Osteocyte (in vitro differentiated cells): ENCODE results near the gene SMAD5. TPM values are rescaled to one million over a fixed set of nuclear protein-coding genes. Genes with fewer than 3 reads are reported as not detected.
A peak's percentile ranks its signal among the peaks of the same experiment; 100 is the strongest.

ENCODE experiments used
- DNase-seq: peaks from one replicate; pipeline ENCODE4 v3.0.0; 2021; ENCODE audit warnings: mixed read lengths; ENCODE audit not compliant: unreplicated experiment; ENCODE audit errors: extremely low spot score
- H3K27ac Mint-ChIP-seq: one replicate; pipeline ENCODE4 v1.8.0; 2021; ENCODE audit warnings: mild to moderate bottlenecking, mixed read lengths; ENCODE audit not compliant: unreplicated experiment
- H3K27me3 Mint-ChIP-seq: one replicate; pipeline ENCODE4 v1.8.0; 2021; ENCODE audit warnings: mixed read lengths; ENCODE audit not compliant: unreplicated experiment
- H3K36me3 Mint-ChIP-seq: one replicate; pipeline ENCODE4 v1.8.0; 2021; ENCODE audit warnings: mixed read lengths; ENCODE audit not compliant: unreplicated experiment
- H3K4me1 Mint-ChIP-seq: one replicate; pipeline ENCODE4 v1.8.0; 2021; ENCODE audit warnings: mixed read lengths; ENCODE audit not compliant: unreplicated experiment
- H3K4me3 Mint-ChIP-seq: one replicate; pipeline ENCODE4 v1.8.0; 2021; ENCODE audit warnings: mild to moderate bottlenecking, moderate library complexity, mixed read lengths; ENCODE audit not compliant: unreplicated experiment
- H3K9me3 Mint-ChIP-seq: one replicate; pipeline ENCODE4 v1.8.0; 2021; ENCODE audit warnings: mixed read lengths; ENCODE audit not compliant: unreplicated experiment
- CTCF ChIP-seq: fragments of 200-600 bp; sonication (generic); IDR thresholded peaks from 2 replicates; pipeline ENCODE4 v1.5.0; 2021; ENCODE audit warnings: antibody characterized with exemption, mild to moderate bottlenecking, moderate library complexity
- total RNA-seq: library from RNA; stranded (reverse); gene quantifications from 2 replicates; pipeline ENCODE4 v1.2.1, GENCODE V29; 2021

The SMAD5 gene
- total RNA-seq, 1 donor from 2014 or later, result 62.7 TPM

- Mint-ChIP-seq H3K9me3 (no peaks in the 10 kb centered on the region), H3K4me1 (peaks cover 49% of the 10 kb centered on the region), H3K4me3 (peak overlapping the region; percentile 54), H3K36me3 (peaks cover 2% of the 10 kb centered on the region), H3K27me3 (peaks cover 10% of the 10 kb centered on the region), H3K27ac (peak overlapping the region; percentile 25)
- TF ChIP-seq CTCF, result no peak
- DNase-seq, result no peak
Measured at GRCh38 chr5:136134653-136135052, 2.0 kb downstream of the SMAD5 start.

- no peak for DNase-seq
- H3K27me3 Mint-ChIP-seq, result peaks cover 3% of the 10 kb centered on the region
- no peak for TF ChIP-seq CTCF
- no peak overlapping the region for H3K4me3 Mint-ChIP-seq
- no peaks in the 10 kb centered on the region for H3K9me3 Mint-ChIP-seq
- H3K36me3 Mint-ChIP-seq, result peaks cover 2% of the 10 kb centered on the region
- H3K27ac Mint-ChIP-seq, result no peak overlapping the region
- H3K4me1 Mint-ChIP-seq, result peaks cover 49% of the 10 kb centered on the region
Measured at GRCh38 chr5:136135536-136135935, 2.9 kb downstream of the SMAD5 start.

- H3K4me1 Mint-ChIP-seq, result peaks cover 41% of the 10 kb centered on the region
- H3K4me3 Mint-ChIP-seq, result no peak overlapping the region
- no peak for DNase-seq
- peaks cover 2% of the 10 kb centered on the region for H3K36me3 Mint-ChIP-seq
- no peaks in the 10 kb centered on the region for H3K27me3 Mint-ChIP-seq
- H3K9me3 Mint-ChIP-seq, result no peaks in the 10 kb centered on the region
- no peak overlapping the region for H3K27ac Mint-ChIP-seq
- no peak for TF ChIP-seq CTCF
Measured at GRCh38 chr5:136137497-136138220, 5.0 kb downstream of the SMAD5 start.

DNA sequence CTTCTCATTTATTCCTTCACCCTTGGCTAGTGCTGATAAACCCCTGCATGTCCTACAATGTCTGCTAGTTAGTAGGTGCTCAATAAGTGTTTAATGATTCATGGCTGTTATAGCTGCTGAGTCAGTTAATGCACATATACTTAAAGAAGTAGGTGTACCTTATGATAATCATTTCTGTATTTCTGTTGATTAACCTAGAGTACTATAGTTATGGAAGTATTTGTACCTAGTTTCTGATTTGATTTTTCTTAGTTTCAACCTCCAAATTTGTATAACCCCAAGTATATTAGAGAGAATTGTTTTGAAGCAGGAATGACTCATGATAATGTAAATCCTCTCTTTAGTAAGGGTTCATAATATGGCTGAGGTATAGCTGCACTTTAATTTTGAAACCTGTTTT lies 8.9 kb downstream of the SMAD5 start:
- TF ChIP-seq CTCF, result no peak
- no peak overlapping the region for H3K4me3 Mint-ChIP-seq
- H3K27me3 Mint-ChIP-seq, result no peaks in the 10 kb centered on the region
- peaks cover 22% of the 10 kb centered on the region for H3K4me1 Mint-ChIP-seq
- no peak overlapping the region for H3K27ac Mint-ChIP-seq
- no peak for DNase-seq
- H3K36me3 Mint-ChIP-seq, result peaks cover 2% of the 10 kb centered on the region
- no peaks in the 10 kb centered on the region for H3K9me3 Mint-ChIP-seq

- no peak for DNase-seq
- Mint-ChIP-seq H3K9me3 (no peaks in the 10 kb centered on the region), H3K27ac (no peak overlapping the region), H3K36me3 (peaks cover 2% of the 10 kb centered on the region), H3K4me1 (peaks cover 12% of the 10 kb centered on the region), H3K4me3 (no peak overlapping the region), H3K27me3 (no peaks in the 10 kb centered on the region)
- no peak for TF ChIP-seq CTCF
Measured at GRCh38 chr5:136143312-136143711, 10.7 kb downstream of the SMAD5 start.
